Pancreas (tissue), 10 donors: ENCODE data around the gene TMEM167B. TPM values are rescaled to one million over a fixed set of nuclear protein-coding genes. Genes with fewer than 3 reads are reported as not detected.
A peak's percentile ranks its signal among the peaks of the same experiment; 100 is the strongest.

Experiments
- ATAC-seq, 4 donors: fragments of 200-7000 bp; cut with Tn5 transposase; one replicate each; pipeline versions ENCODE4 v1.8.0 to v1.9.1; 2020; ENCODE audit warnings: mild to moderate bottlenecking in 4 of 4, moderate library complexity in 4 of 4
- DNase-seq, 6 donors: peaks; one replicate each; pipeline ENCODE4 v3.0.0-alpha.2; 2020
- FAIRE-seq: peaks from 2 replicates; lab custom pipeline; 2012; peaks lifted over from hg19 to GRCh38; lab: Jason Lieb, UNC
- H3K27ac ChIP-seq, 4 donors: fragments of 200-600 bp; sonication (generic); 1 replicate in 3 of 4; 2 replicates in 1 of 4; pipeline versions ENCODE4 v1.5.0 to v1.8.0; 2020
- H3K27me3 ChIP-seq, 4 donors: fragments of 200-600 bp; one replicate each; pipeline ENCODE4 v1.8.0; 2021
- H3K36me3 ChIP-seq, 3 donors: fragments of 200-600 bp; sonication (generic) in 1 of 3; one replicate each; pipeline versions ENCODE4 v1.5.0 to v1.8.0; 2020 to 2021
- H3K4me1 ChIP-seq, 3 donors: fragments of 200-600 bp; one replicate each; pipeline ENCODE4 v1.8.0; 2021
- H3K4me3 ChIP-seq, 4 donors: fragments of 200-600 bp; sonication (generic) in 2 of 4; one replicate each; pipeline versions ENCODE4 v1.5.0 to v1.8.0; 2020 to 2021
- H3K9me3 ChIP-seq, 4 donors: fragments of 200-600 bp; one replicate each; pipeline ENCODE4 v1.8.0; 2021
- CTCF ChIP-seq, 4 donors: fragments of 200-600 bp; sonication (generic) in 3 of 4; IDR thresholded peaks; one replicate each; pipeline versions ENCODE4 v1.5.0 to v1.8.0; 2021; ENCODE audit warnings: antibody characterized with exemption in 4 of 4
- WGBS, 2 donors: extraction: QIAGEN DNeasy Blood & Tissue Kit; methylation state at CpG; one replicate each; pipeline ENCODE4 v1.1.7; 2013; 5-methylcytosine and 5-hydroxymethylcytosine counted together
- intact Hi-C, 3 donors: fragments of 100-400 bp; cut with DNase I; formaldehyde crosslinking; loops; one replicate each; pipeline versions ENCODE4 v1.11.1 to v1.14.2; 2022
- polyA plus RNA-seq, 2 donors: library from polyadenylated mRNA; stranded (reverse); fragments of 200-250 nt; gene quantifications; one replicate each; pipeline ENCODE4 v1.2.3, GENCODE V29; 2013
- total RNA-seq, 6 donors: library from RNA; stranded (reverse); fragmentation: NEBNext Ultra II Directional in 4 of 6; extraction: Animal tissue kit (Norgen Biotek cat#: 25700) in 4 of 6; gene quantifications; one replicate each; pipeline versions ENCODE4 v1.2.1 to v1.2.4, GENCODE V29; 2021 to 2023
- donor health status: healthy with polysubstance abuse.
- donor health status: DM: no; HTN: no; CAD: no; lungs with moderate emphysema.
- donor health status: DM: no; HTN: no; CAD: no.
- donor health status: control.
- donor health status: control.
- donor health status: Bipolar disorder and iron deficiency.
- donor health status: DM: yes; HTN: yes; CAD: no.
- donor health status: DM: no; HTN: no; CAD: no.
- donor health status: DM: no; HTN: no; CAD: no.
- donor health status: DM: yes; HTN: yes; CAD: no.

The TMEM167B gene
- total and polyA plus RNA-seq, 8 donors, result 6.4 to 25.7 (median 18.0) TPM

- H3K9me3 ChIP-seq, result no peaks in the 10 kb centered on the region
- no peaks in the 10 kb centered on the region for H3K27me3 ChIP-seq
- peak overlapping the region in 2 of 4 donors; percentile 98 for H3K27ac ChIP-seq
- FAIRE-seq (no peak), ATAC-seq (peak in 1 of 4 donors; percentile 15), DNase-seq (no peak)
- intact Hi-C loops, result no loop called here
- H3K36me3 ChIP-seq, result no peaks in the 10 kb centered on the region
- 0% methylated on average over 1 of the region's 1 CpG for WGBS, 2 donors
- peak overlapping the region in 3 of 4 donors; percentile 55 to 85 (median 82) for H3K4me3 ChIP-seq
- TF ChIP-seq CTCF (IDR thresholded peaks at IDR 0.05), result no peak
- peaks cover 9 to 15% (median 14%) of the 10 kb centered on the region in 3 donors for H3K4me1 ChIP-seq
Observed at GRCh38 chr1:109091839-109092193, 1.3 kb downstream of the TMEM167B start.

- Histone ChIP-seq H3K9me3 (no peaks in the 10 kb centered on the region), H3K27me3 (no peaks in the 10 kb centered on the region), H3K36me3 (no peaks in the 10 kb centered on the region), H3K27ac (no peak overlapping the region), H3K4me3 (no peak overlapping the region), H3K4me1 (peaks cover 9 to 15% (median 14%) of the 10 kb centered on the region in 3 donors)
- no peak for ATAC-seq
- 70 to 81% methylated on average over 7 of the region's 7 CpGs for WGBS, 2 donors
- no peak for TF ChIP-seq CTCF (IDR thresholded peaks at IDR 0.05)
- intact Hi-C loops, result no loop called here
- no peak for DNase-seq
- no peak for FAIRE-seq
Observed at GRCh38 chr1:109094377-109094803, 3.8 kb downstream of the TMEM167B start.

- intact Hi-C loops, result loop anchor here in 1 of 3 donors (5.0 kb wide), 1 partner anchor 97 kb away; no protein-coding TSS in a partner anchor
- no peak overlapping the region for H3K4me3 ChIP-seq
- 84 to 89% methylated on average over 1 of the region's 1 CpG for WGBS, 2 donors
- TF ChIP-seq CTCF (IDR thresholded peaks at IDR 0.05), result no peak
- no peak for DNase-seq
- H3K36me3 ChIP-seq, result no peaks in the 10 kb centered on the region
- H3K27me3 ChIP-seq, result no peaks in the 10 kb centered on the region
- H3K9me3 ChIP-seq, result no peaks in the 10 kb centered on the region
- no peak for ATAC-seq
- H3K27ac ChIP-seq, result no peak overlapping the region
- peaks cover 9 to 14% (median 13%) of the 10 kb centered on the region in 3 donors for H3K4me1 ChIP-seq
- no peak for FAIRE-seq
Observed at GRCh38 chr1:109094871-109095270, 4.3 kb downstream of the TMEM167B start.

- ATAC-seq, result no peak
- Histone ChIP-seq H3K4me1 (peaks cover 9 to 14% (median 11%) of the 10 kb centered on the region in 3 donors), H3K4me3 (no peak overlapping the region), H3K27ac (no peak overlapping the region), H3K9me3 (no peaks in the 10 kb centered on the region), H3K27me3 (no peaks in the 10 kb centered on the region), H3K36me3 (no peaks in the 10 kb centered on the region)
- no peak for FAIRE-seq
- intact Hi-C loops, result loop anchor here in 1 of 3 donors (5.0 kb wide), 1 partner anchor 97 kb away; no protein-coding TSS in a partner anchor
- no peak for TF ChIP-seq CTCF (IDR thresholded peaks at IDR 0.05)
- DNase-seq, result no peak
- WGBS, 2 donors, result 90 to 100% methylated on average over 1 of the region's 1 CpG
Observed at GRCh38 chr1:109095631-109096030, 5.1 kb downstream of the TMEM167B start.

GRCh38 chr1:109096120-109096519 lies 5.6 kb downstream of the TMEM167B start:
- 9 to 28% methylated on average over 1 of the region's 1 CpG for WGBS, 2 donors
- DNase-seq (no peak), ATAC-seq (no peak), FAIRE-seq (no peak)
- Histone ChIP-seq H3K4me3 (no peak overlapping the region), H3K36me3 (no peaks in the 10 kb centered on the region), H3K27me3 (no peaks in the 10 kb centered on the region), H3K9me3 (no peaks in the 10 kb centered on the region), H3K4me1 (peaks cover 9 to 14% (median 14%) of the 10 kb centered on the region in 3 donors), H3K27ac (no peak overlapping the region)
- intact Hi-C loops, result loop anchor here in 1 of 3 donors (5.0 kb wide), 1 partner anchor 96 kb away; no protein-coding TSS in a partner anchor
- no peak for TF ChIP-seq CTCF (IDR thresholded peaks at IDR 0.05)
